Measurements from ENCODE around the gene UPK2. TPM values are rescaled to one million over a fixed set of nuclear protein-coding genes. Genes with fewer than 3 reads are reported as not detected.

The UPK2 gene
- total RNA-seq, 1 experiment from 2014 or later: not detected

DNA sequence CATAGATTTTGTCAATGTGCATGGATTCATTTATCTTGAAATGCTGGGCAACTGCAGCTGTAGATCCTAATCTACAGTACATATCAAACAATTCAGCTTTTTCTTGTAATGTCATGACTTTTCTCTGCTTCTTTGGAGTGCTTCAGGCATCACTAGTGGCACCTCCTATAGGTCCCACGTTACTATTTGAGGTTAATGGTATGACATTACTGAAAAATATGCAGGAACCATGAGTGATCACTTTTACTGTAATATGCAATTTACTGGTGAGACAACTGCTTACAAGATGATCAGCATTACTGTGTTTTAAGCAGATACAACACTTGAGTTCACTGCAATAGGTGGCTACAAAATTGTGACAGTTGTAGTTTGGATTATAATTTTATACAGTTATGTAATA lies 44.8 kb downstream of the UPK2 start:
- CTCF ChIA-PET: no interaction called here
- DNase-seq (ENCODE audit: low spot score): no peak
- peaks cover 42% of the 10 kb centered on the region for H3K36me3 Mint-ChIP-seq

GRCh38 chr11:119006656-119007055 lies 50.6 kb downstream of the UPK2 start:
- Mint-ChIP-seq H3K27me3 (ENCODE audit: low read depth) (no peaks in the 10 kb centered on the region), H3K36me3 (peaks cover 47% of the 10 kb centered on the region), H3K9me3 (no peaks in the 10 kb centered on the region), H3K4me1 (no peaks in the 10 kb centered on the region), H3K4me3 (no peak overlapping the region), H3K27ac (peak overlapping the region; percentile 19; the same call in 1 of the 2 replicates)
- CTCF ChIA-PET: no interaction called here
- POLR2A ChIA-PET: no interaction called here
- ATAC-seq (no peak), DNase-seq (ENCODE audit: low spot score) (no peak)
- TF ChIP-seq FOXP1 (CRISPR knock-in tag; IDR thresholded peaks at IDR 0.05; ENCODE audit: borderline replicate concordance) (no peak), ELF4 (CRISPR knock-in tag; IDR thresholded peaks at IDR 0.05; ENCODE audit: low read depth) (no peak), ZNF423 (CRISPR knock-in tag; IDR thresholded peaks at IDR 0.05) (no peak), MXD4 (CRISPR knock-in tag; IDR thresholded peaks at IDR 0.05; ENCODE audit: borderline replicate concordance) (no peak)
- TF ChIP-seq, protein P1, sequence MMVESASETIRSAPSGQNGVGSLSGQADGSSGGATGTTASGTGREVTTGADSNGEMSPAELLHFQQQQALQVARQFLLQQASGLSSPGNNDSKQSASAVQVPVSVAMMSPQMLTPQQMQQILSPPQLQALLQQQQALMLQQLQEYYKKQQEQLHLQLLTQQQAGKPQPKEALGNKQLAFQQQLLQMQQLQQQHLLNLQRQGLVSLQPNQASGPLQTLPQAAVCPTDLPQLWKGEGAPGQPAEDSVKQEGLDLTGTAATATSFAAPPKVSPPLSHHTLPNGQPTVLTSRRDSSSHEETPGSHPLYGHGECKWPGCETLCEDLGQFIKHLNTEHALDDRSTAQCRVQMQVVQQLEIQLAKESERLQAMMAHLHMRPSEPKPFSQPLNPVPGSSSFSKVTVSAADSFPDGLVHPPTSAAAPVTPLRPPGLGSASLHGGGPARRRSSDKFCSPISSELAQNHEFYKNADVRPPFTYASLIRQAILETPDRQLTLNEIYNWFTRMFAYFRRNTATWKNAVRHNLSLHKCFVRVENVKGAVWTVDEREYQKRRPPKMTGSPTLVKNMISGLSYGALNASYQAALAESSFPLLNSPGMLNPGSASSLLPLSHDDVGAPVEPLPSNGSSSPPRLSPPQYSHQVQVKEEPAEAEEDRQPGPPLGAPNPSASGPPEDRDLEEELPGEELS (CRISPR knock-in tag; IDR thresholded peaks at IDR 0.05): no peak
- TF ChIP-seq, protein P2, sequence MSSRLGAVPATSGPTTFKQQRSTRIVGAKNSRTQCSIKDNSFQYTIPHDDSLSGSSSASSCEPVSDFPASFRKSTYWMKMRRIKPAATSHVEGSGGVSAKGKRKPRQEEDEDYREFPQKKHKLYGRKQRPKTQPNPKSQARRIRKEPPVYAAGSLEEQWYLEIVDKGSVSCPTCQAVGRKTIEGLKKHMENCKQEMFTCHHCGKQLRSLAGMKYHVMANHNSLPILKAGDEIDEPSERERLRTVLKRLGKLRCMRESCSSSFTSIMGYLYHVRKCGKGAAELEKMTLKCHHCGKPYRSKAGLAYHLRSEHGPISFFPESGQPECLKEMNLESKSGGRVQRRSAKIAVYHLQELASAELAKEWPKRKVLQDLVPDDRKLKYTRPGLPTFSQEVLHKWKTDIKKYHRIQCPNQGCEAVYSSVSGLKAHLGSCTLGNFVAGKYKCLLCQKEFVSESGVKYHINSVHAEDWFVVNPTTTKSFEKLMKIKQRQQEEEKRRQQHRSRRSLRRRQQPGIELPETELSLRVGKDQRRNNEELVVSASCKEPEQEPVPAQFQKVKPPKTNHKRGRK (CRISPR knock-in tag; IDR thresholded peaks at IDR 0.05; ENCODE audit: borderline replicate concordance): no peak

More for the DNA sequence above, 44.8 kb downstream of the UPK2 start:
- Mint-ChIP-seq H3K4me3 (no peak overlapping the region), H3K9me3 (no peaks in the 10 kb centered on the region), H3K27me3 (ENCODE audit: low read depth) (no peaks in the 10 kb centered on the region), H3K4me1 (peaks cover 26% of the 10 kb centered on the region), H3K27ac (peak overlapping the region; percentile 12; the same call in 1 of the 2 replicates)
- POLR2A ChIA-PET: no interaction called here
- ATAC-seq: no peak
- no peak for TF ChIP-seq ZNF232 (CRISPR knock-in tag; IDR thresholded peaks at IDR 0.05)
- no peak for TF ChIP-seq JAZF1 (CRISPR knock-in tag; IDR thresholded peaks at IDR 0.05)
- TF ChIP-seq RELA (CRISPR knock-in tag; IDR thresholded peaks at IDR 0.05; ENCODE audit: borderline replicate concordance): no peak

Small RNA genes lying within 50 kb of the gene (microRNA-seq; reads per million reads assigned to microRNA genes)
- gene MIR4492 (ENCODE audit: borderline number of aligned reads): not detected

Other genes with a start within 250 kb of the UPK2 start
- gene DDX6, start 165.1 kb upstream of the UPK2 start, total RNA-seq (2021): 151 to 167 TPM (median 166 TPM) in 3 replicates
- 0.07 TPM in 1 of 3 replicates, not detected in the others for gene CXCR5, start 72.4 kb upstream of the UPK2 start, total RNA-seq (2021)
- gene BCL9L, start 30.4 kb upstream of the UPK2 start, total RNA-seq (2021): 62.1 to 65.3 TPM (median 64.7 TPM) in 3 replicates
- gene FOXR1, start 15.5 kb downstream of the UPK2 start, total RNA-seq (2021): not detected in 3 replicates
- gene CENATAC, start 41.8 kb downstream of the UPK2 start, total RNA-seq (2021): 39.1 to 42.1 TPM (median 41.7 TPM) in 3 replicates
- 1,349 to 1,504 TPM (median 1,464 TPM) in 3 replicates for gene RPS25, start 62.0 kb downstream of the UPK2 start, total RNA-seq (2021)
- gene TRAPPC4, start 62.5 kb downstream of the UPK2 start, total RNA-seq (2021): 65.1 to 75.7 TPM (median 65.5 TPM) in 3 replicates
- gene SLC37A4, start 74.6 kb downstream of the UPK2 start, total RNA-seq (2021): 48.6 to 57.0 TPM (median 54.5 TPM) in 3 replicates
- gene HYOU1, start 100.9 kb downstream of the UPK2 start, total RNA-seq (2021): 212 to 276 TPM (median 218 TPM) in 3 replicates
- gene VPS11, start 111.5 kb downstream of the UPK2 start, total RNA-seq (2021): 17.2 to 20.2 TPM (median 18.4 TPM) in 3 replicates
- gene HMBS, start 128.6 kb downstream of the UPK2 start, total RNA-seq (2021): 55.4 to 64.4 TPM (median 62.3 TPM) in 3 replicates
- 59.6 to 64.6 TPM (median 63.5 TPM) in 3 replicates for gene DPAGT1, start 145.6 kb downstream of the UPK2 start, total RNA-seq (2021)
- 3.4 to 6.4 TPM (median 4.4 TPM) in 3 replicates for gene C2CD2L, start 151.0 kb downstream of the UPK2 start, total RNA-seq (2021)
- gene HINFP, start 165.3 kb downstream of the UPK2 start, total RNA-seq (2021): 34.0 to 37.1 TPM (median 35.4 TPM) in 3 replicates
- gene ABCG4, start 192.8 kb downstream of the UPK2 start, total RNA-seq (2021): 1.9 to 4.4 TPM (median 2.1 TPM) in 3 replicates
- gene NLRX1, start 212.4 kb downstream of the UPK2 start, total RNA-seq (2021): 19.9 to 23.2 TPM (median 20.8 TPM) in 3 replicates
- gene NHERF4, start 229.2 kb downstream of the UPK2 start, total RNA-seq (2021): 0.32 to 0.59 TPM in 2 of 3 replicates, not detected in the other